ENCODE data around the gene EPHX1.

- TF ChIP-seq CTCF (conservative IDR thresholded peaks at IDR 0.05 in 1 of 2, IDR thresholded peaks at IDR 0.05 in 1 of 2; ENCODE audit: low read depth in 1 of 2, low read length in 2 of 2) = no peak
- TF ChIP-seq EZH2 (IDR thresholded peaks at IDR 0.05; ENCODE audit: low read length, missing control alignments) = no peak
Measured at GRCh38 chr1:225780134-225780533, 29.8 kb upstream of the EPHX1 start.

Measured in fibroblast of lung (primary cell).